Measurements from ENCODE around the gene UTP4.
"Not testable (repeated sequence)": the region's sequence is repeated elsewhere in the genome, so short reads cannot be mapped to it uniquely, and the experiment has no call there.

Gene UTP4

GRCh38 chr16:69126801-69127200 is 5.6 kb upstream of the UTP4 start:
- H3K18ac ChIP-seq (ENCODE audit: low read length); H3K9ac ChIP-seq (ENCODE audit: low read length); H4K8ac ChIP-seq (ENCODE audit: low read depth, low read length): not testable (repeated sequence)

DNA sequence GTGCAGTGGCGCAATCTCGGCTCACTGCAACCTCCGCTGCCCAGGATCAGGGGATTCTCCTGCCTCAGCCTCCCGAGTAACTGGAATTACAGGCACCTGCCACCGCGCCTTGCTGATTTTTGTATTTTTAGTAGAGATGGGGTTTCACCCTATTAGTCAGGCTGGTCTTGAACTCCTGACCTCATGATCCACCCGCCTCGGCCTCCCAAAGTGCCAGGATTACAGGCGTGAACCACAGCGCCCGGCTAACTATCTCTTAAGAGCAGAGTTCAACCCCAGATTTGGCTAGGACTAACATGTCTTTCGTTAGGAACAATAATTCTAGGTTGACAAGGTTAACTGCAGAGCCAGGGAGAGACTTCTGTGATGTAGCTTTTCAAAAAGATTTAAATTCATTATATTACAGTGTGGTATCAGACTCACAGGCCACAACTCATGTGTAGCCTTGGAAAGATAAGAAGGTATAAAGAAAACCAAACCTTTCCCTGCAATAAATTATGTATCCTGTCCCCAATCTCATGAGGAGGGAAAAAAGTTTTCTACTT is 4.4 kb upstream of the UTP4 start:
- H3K14ac ChIP-seq (ENCODE audit: low read length): no peak overlapping the region
- H3K36me3 ChIP-seq (ENCODE audit: control insufficient read depth in 1 of 2, insufficient read depth in 2 of 2, low read length in 2 of 2): peaks cover 4 to 7% of the 10 kb centered on the region in 2 experiments
- H2BK120ac ChIP-seq (ENCODE audit: insufficient read depth, low read length, poor library complexity): no peak overlapping the region
- no peak overlapping the region for H4K12ac ChIP-seq (ENCODE audit: low read depth, low read length)
- peaks cover 14% of the 10 kb centered on the region for H3K79me1 ChIP-seq (ENCODE audit: low read length)
- H3K27me3 ChIP-seq (ENCODE audit: insufficient read depth, low read length): no peaks in the 10 kb centered on the region
- no peak overlapping the region for H3K18ac ChIP-seq (ENCODE audit: low read length)
- H3K23ac ChIP-seq (ENCODE audit: low read length): no peak overlapping the region
- no CpG with 5 or more reads among the region's 12 CpGs for WGBS (ENCODE audit: extremely low coverage, insufficient coverage, insufficient read length)
- H3K9ac ChIP-seq (ENCODE audit: low read length): no peak overlapping the region
- H4K8ac ChIP-seq (ENCODE audit: low read depth, low read length): no peak overlapping the region
- H2BK12ac ChIP-seq (ENCODE audit: low read length): no peak overlapping the region
- no peak overlapping the region for H3K4me3 ChIP-seq (ENCODE audit: low read depth, low read length)
- no peak overlapping the region for H2AK5ac ChIP-seq (ENCODE audit: low read length)
- H3K9me3 ChIP-seq (ENCODE audit: insufficient read depth, low read depth, low read length): no peaks in the 10 kb centered on the region
- no peak overlapping the region for H4K91ac ChIP-seq (ENCODE audit: low read depth, low read length)
- peaks cover 18% of the 10 kb centered on the region for H3K79me2 ChIP-seq (ENCODE audit: control insufficient read depth, insufficient read depth, low read length, poor library complexity)
- H2AFZ ChIP-seq (ENCODE audit: insufficient read depth, low read length, poor library complexity): no peak overlapping the region
- DNase-seq: no peak
- no peak overlapping the region for H3K4ac ChIP-seq (ENCODE audit: low read depth, low read length)
- no peak overlapping the region for H3K27ac ChIP-seq (ENCODE audit: low read depth, low read length)
- no peaks in the 10 kb centered on the region for H3K4me1 ChIP-seq (ENCODE audit: control insufficient read depth in 1 of 2, insufficient read depth in 2 of 2, low read length in 2 of 2)
- H3K4me2 ChIP-seq (ENCODE audit: low read length): no peak overlapping the region
- H2BK5ac ChIP-seq (ENCODE audit: low read depth, low read length, poor library complexity): no peak overlapping the region

More at GRCh38 chr16:69126801-69127200, 5.6 kb upstream of the UTP4 start:
- H2BK5ac ChIP-seq (ENCODE audit: low read depth, low read length, poor library complexity); H3K4me1 ChIP-seq (ENCODE audit: control insufficient read depth in 1 of 2, insufficient read depth in 2 of 2, low read length in 2 of 2); H3K79me2 ChIP-seq (ENCODE audit: control insufficient read depth, insufficient read depth, low read length, poor library complexity); H3K4me2 ChIP-seq (ENCODE audit: low read length); H3K9me3 ChIP-seq (ENCODE audit: insufficient read depth, low read depth, low read length); H2AFZ ChIP-seq (ENCODE audit: insufficient read depth, low read length, poor library complexity); H3K14ac ChIP-seq (ENCODE audit: low read length); H3K79me1 ChIP-seq (ENCODE audit: low read length); H3K36me3 ChIP-seq (ENCODE audit: control insufficient read depth in 1 of 2, insufficient read depth in 2 of 2, low read length in 2 of 2); H3K4me3 ChIP-seq (ENCODE audit: low read depth, low read length); H2BK12ac ChIP-seq (ENCODE audit: low read length); H4K91ac ChIP-seq (ENCODE audit: low read depth, low read length); H2BK120ac ChIP-seq (ENCODE audit: insufficient read depth, low read length, poor library complexity); H4K12ac ChIP-seq (ENCODE audit: low read depth, low read length); H3K27ac ChIP-seq (ENCODE audit: low read depth, low read length); H2AK5ac ChIP-seq (ENCODE audit: low read length); H3K23ac ChIP-seq (ENCODE audit: low read length); H3K27me3 ChIP-seq (ENCODE audit: insufficient read depth, low read length); DNase-seq; H3K4ac ChIP-seq (ENCODE audit: low read depth, low read length): not testable (repeated sequence)
- WGBS (ENCODE audit: extremely low coverage, insufficient coverage, insufficient read length): no CpG with 5 or more reads among the region's 10 CpGs

GRCh38 chr16:69130461-69130860 is 2.0 kb upstream of the UTP4 start:
- Histone ChIP-seq H3K79me2 (ENCODE audit: control insufficient read depth, insufficient read depth, low read length, poor library complexity) (peaks cover 21% of the 10 kb centered on the region), H3K4me3 (ENCODE audit: low read depth, low read length) (no peak overlapping the region), H3K36me3 (ENCODE audit: control insufficient read depth in 1 of 2, insufficient read depth in 2 of 2, low read length in 2 of 2) (peaks cover 4 to 7% of the 10 kb centered on the region in 2 experiments), H4K91ac (ENCODE audit: low read depth, low read length) (no peak overlapping the region), H3K9me3 (ENCODE audit: insufficient read depth, low read depth, low read length) (no peaks in the 10 kb centered on the region), H2BK120ac (ENCODE audit: insufficient read depth, low read length, poor library complexity) (no peak overlapping the region), H2BK5ac (ENCODE audit: low read depth, low read length, poor library complexity) (no peak overlapping the region), H4K12ac (ENCODE audit: low read depth, low read length) (no peak overlapping the region), H3K4me1 (ENCODE audit: control insufficient read depth in 1 of 2, insufficient read depth in 2 of 2, low read length in 2 of 2) (no peaks in the 10 kb centered on the region), H3K4ac (ENCODE audit: low read depth, low read length) (peak overlapping the region; percentile 40), H3K14ac (ENCODE audit: low read length) (no peak overlapping the region), H2BK12ac (ENCODE audit: low read length) (no peak overlapping the region), H3K18ac (ENCODE audit: low read length) (no peak overlapping the region), H3K23ac (ENCODE audit: low read length) (peak overlapping the region; percentile 78), H3K27me3 (ENCODE audit: insufficient read depth, low read length) (no peaks in the 10 kb centered on the region), H2AK5ac (ENCODE audit: low read length) (no peak overlapping the region), H4K8ac (ENCODE audit: low read depth, low read length) (no peak overlapping the region), H2AFZ (ENCODE audit: insufficient read depth, low read length, poor library complexity) (no peak overlapping the region), H3K27ac (ENCODE audit: low read depth, low read length) (no peak overlapping the region), H3K4me2 (ENCODE audit: low read length) (no peak overlapping the region), H3K9ac (ENCODE audit: low read length) (no peak overlapping the region), H3K79me1 (ENCODE audit: low read length) (peaks cover 14% of the 10 kb centered on the region)
- WGBS (ENCODE audit: extremely low coverage, insufficient coverage, insufficient read length): no CpG with 5 or more reads among the region's 6 CpGs
- DNase-seq: no peak

DNA sequence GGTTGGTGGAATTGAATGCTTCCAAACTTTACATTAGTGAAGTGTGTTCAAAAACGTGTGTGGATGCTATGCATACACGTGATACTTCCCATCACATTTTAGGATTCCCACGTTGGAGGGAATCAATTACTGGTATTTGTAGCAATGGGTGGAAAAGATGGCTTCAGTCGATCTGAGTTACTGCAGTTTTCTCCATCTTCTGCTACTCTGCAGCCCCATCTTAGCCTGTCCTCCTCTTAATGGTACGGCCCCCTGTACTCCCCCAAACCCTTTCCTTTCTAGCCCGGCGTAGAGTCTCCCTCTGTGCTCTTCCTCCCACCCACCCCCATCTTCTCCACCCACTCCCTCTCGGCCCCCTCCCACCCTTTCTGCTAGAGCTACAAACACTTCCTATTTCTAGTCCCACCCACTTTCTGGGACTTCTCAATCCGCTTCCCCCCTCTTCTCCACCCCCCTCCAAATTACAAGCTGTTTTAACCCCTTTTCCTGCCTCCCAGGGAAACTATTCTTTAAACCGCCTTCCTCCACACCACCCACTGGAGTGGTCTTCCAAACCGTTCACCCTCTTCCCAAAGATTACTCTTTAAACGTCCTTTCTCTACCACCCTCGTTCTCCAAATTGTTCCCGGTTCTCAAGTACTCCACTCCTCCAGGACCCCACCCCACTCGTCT is 1.1 kb upstream of the UTP4 start:
- H2AFZ ChIP-seq (ENCODE audit: insufficient read depth, low read length, poor library complexity): peak overlapping the region; percentile 86
- H3K23ac ChIP-seq (ENCODE audit: low read length): peak overlapping the region; percentile 83
- WGBS (ENCODE audit: extremely low coverage, insufficient coverage, insufficient read length): no CpG with 5 or more reads among the region's 15 CpGs
- peak overlapping the region; percentile 99 for H4K12ac ChIP-seq (ENCODE audit: low read depth, low read length)
- H3K79me2 ChIP-seq (ENCODE audit: control insufficient read depth, insufficient read depth, low read length, poor library complexity): peaks cover 21% of the 10 kb centered on the region
- H3K36me3 ChIP-seq (ENCODE audit: control insufficient read depth in 1 of 2, insufficient read depth in 2 of 2, low read length in 2 of 2): peaks cover 4 to 7% of the 10 kb centered on the region in 2 experiments
- peak overlapping the region; percentile 99 for H4K8ac ChIP-seq (ENCODE audit: low read depth, low read length)
- peak overlapping the region; percentile 100 for H3K18ac ChIP-seq (ENCODE audit: low read length)
- peak overlapping the region; percentile 99 for H3K9ac ChIP-seq (ENCODE audit: low read length)
- peak overlapping the region; percentile 96 for H2AK5ac ChIP-seq (ENCODE audit: low read length)
- H2BK5ac ChIP-seq (ENCODE audit: low read depth, low read length, poor library complexity): peak overlapping the region; percentile 99
- peak overlapping the region; percentile 97 for H3K4ac ChIP-seq (ENCODE audit: low read depth, low read length)
- peak overlapping the region; percentile 100 for H3K14ac ChIP-seq (ENCODE audit: low read length)
- peak overlapping the region; percentile 99 for H3K27ac ChIP-seq (ENCODE audit: low read depth, low read length)
- H3K4me3 ChIP-seq (ENCODE audit: low read depth, low read length): peak overlapping the region; percentile 97
- no peaks in the 10 kb centered on the region for H3K4me1 ChIP-seq (ENCODE audit: control insufficient read depth in 1 of 2, insufficient read depth in 2 of 2, low read length in 2 of 2)
- H3K9me3 ChIP-seq (ENCODE audit: insufficient read depth, low read depth, low read length): no peaks in the 10 kb centered on the region
- H3K4me2 ChIP-seq (ENCODE audit: low read length): peak overlapping the region; percentile 85
- peak overlapping the region; percentile 99 for H2BK120ac ChIP-seq (ENCODE audit: insufficient read depth, low read length, poor library complexity)
- peaks cover 14% of the 10 kb centered on the region for H3K79me1 ChIP-seq (ENCODE audit: low read length)
- no peaks in the 10 kb centered on the region for H3K27me3 ChIP-seq (ENCODE audit: insufficient read depth, low read length)
- peak overlapping the region; percentile 100 for H4K91ac ChIP-seq (ENCODE audit: low read depth, low read length)
- H2BK12ac ChIP-seq (ENCODE audit: low read length): peak overlapping the region; percentile 38
- DNase-seq: no peak
